Retinal pigment epithelial cell (primary cell): Measurements from ENCODE around the gene ALDH1A1.
"Not testable (repeated sequence)": the region's sequence is repeated elsewhere in the genome, so short reads cannot be mapped to it uniquely, and the experiment has no call there.

ENCODE experiments used
- DNase-seq: peaks from one replicate; pipeline ENCODE4 v3.0.0-alpha.2; 2010; ENCODE audit warnings: low read depth
- H3K4me3 ChIP-seq: 2 replicates; pipeline ENCODE4 v1.5.1; 2011; ENCODE audit warnings: mild to moderate bottlenecking, low read length, control low read depth, moderate library complexity
- TF ChIP-seq, protein P1 (sequence below): conservative IDR thresholded peaks from 2 replicates; pipeline ENCODE4 v1.5.1; 2011; ENCODE audit warnings: low read depth, low read length, control low read depth, inconsistent platforms

ALDH1A1 gene

DNA sequence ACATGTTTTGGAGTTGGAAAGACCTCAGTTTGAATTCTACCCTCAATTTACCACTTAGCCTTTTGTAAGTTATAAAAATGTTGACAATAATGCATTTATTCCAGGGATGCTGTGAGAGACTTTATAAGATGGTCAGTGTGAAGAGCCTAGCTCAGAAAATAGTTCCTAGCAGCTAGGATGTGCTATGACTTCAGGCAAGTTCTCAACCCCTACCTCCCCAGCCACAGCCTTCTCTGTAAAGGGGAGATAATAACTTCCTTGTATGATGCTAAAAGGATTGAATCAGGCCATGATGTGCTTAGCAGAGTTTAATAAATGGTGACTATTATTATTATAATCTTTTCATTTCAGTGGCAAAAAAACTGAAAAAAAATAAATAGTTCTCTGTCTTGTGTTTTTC, 77.6 kb downstream of the ALDH1A1 start:
- no peak for DNase-seq
- TF ChIP-seq, protein P1, sequence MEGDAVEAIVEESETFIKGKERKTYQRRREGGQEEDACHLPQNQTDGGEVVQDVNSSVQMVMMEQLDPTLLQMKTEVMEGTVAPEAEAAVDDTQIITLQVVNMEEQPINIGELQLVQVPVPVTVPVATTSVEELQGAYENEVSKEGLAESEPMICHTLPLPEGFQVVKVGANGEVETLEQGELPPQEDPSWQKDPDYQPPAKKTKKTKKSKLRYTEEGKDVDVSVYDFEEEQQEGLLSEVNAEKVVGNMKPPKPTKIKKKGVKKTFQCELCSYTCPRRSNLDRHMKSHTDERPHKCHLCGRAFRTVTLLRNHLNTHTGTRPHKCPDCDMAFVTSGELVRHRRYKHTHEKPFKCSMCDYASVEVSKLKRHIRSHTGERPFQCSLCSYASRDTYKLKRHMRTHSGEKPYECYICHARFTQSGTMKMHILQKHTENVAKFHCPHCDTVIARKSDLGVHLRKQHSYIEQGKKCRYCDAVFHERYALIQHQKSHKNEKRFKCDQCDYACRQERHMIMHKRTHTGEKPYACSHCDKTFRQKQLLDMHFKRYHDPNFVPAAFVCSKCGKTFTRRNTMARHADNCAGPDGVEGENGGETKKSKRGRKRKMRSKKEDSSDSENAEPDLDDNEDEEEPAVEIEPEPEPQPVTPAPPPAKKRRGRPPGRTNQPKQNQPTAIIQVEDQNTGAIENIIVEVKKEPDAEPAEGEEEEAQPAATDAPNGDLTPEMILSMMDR: no peak
- no peak overlapping the region for H3K4me3 ChIP-seq

DNA sequence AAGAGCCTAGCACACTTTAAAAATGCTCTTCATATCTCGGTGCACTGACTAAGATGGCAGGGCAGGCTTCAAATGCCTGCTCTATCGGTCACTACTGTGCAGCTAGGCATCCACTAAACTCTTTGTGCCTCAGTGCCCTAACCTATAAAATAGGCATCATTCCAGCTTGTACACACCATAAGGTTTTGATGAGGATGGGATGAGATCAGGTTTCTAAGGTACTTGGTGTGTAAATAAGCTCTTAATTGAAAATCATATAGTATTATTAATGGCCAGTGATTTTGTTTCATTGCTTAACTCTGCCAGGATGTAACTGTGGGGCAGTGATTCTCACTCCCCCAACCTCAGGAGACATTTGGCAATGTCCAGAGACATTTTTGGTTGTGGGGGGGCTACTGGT, 78.5 kb downstream of the ALDH1A1 start:
- TF ChIP-seq, protein P1: no peak
- H3K4me3 ChIP-seq: no peak overlapping the region
- DNase-seq: no peak

DNA sequence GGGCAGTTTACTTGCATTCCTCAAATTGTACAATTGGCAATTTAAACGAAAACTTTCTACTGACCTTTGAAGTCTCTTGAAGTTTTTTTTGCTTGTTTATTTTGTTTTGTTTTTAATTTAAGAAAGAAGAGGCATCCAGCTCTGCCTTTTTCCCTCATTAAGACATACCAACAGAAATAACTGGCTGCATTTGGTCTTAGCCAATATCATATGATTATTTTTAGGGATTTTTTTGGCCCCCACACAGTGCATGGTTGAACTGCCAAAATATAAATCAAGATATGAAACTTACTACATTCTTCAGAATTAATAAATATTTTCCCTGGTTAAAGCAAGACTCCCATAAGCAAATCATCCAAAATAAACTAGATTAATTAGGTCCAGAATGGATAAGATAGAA, 79.4 kb downstream of the ALDH1A1 start:
- TF ChIP-seq, protein P1: no peak

GRCh38 chr9:72872718-72873117, 80.1 kb downstream of the ALDH1A1 start:
- no peak for DNase-seq
- H3K4me3 ChIP-seq: no peak overlapping the region
- TF ChIP-seq, protein P1: no peak

More for the DNA sequence above, 79.4 kb downstream of the ALDH1A1 start:
- H3K4me3 ChIP-seq: no peak overlapping the region
- no peak for DNase-seq

DNA sequence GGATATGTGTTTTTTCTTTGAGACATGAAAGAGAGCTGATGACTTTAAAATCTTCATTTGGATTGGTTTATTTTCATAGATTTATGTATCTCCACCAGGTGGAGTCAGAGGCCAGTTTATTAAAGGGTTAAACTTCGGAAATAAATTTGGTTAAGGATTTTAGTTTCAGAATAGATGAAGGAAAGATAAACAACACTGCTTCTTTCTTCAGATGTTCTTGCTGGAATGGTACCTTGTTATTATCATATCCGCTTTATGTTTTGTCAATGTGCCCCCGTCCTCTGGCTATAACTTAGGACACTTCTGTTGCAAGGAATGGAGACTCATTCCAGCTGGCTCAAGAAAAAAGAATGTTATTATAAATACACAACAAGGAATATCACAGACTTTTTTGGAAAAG, 81.2 kb downstream of the ALDH1A1 start:
- DNase-seq: no peak
- TF ChIP-seq, protein P1: peak; percentile 47
- H3K4me3 ChIP-seq: no peak overlapping the region

DNA sequence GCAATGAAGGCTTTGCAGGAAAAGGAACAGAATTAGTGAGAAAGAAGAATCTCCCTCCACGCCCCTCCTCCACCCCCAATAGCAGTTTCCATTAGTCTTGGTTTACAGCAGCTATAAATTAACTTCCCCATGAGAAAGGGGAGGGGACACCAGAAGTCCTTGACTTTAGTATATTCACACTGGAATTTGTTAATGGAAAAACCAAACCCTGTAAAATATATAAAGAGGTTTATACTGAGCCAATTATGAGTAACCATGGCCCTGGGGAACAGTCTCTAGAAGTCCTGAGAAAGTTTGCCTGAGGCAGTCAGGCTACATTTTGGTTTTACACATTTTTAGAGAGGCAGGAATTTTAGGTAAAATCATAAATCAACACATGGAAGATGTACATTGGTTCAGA, 88.5 kb downstream of the ALDH1A1 start:
- TF ChIP-seq, protein P1: no peak
- H3K4me3 ChIP-seq: no peak overlapping the region
- no peak for DNase-seq

GRCh38 chr9:72863456-72864094, 89.3 kb downstream of the ALDH1A1 start:
- TF ChIP-seq, protein P1: no peak
- no peak overlapping the region for H3K4me3 ChIP-seq

GRCh38 chr9:72862788-72863187, 90.1 kb downstream of the ALDH1A1 start:
- H3K4me3 ChIP-seq: not testable (repeated sequence)

More at GRCh38 chr9:72863456-72864094, 89.3 kb downstream of the ALDH1A1 start:
- DNase-seq: no peak

More at GRCh38 chr9:72862788-72863187, 90.1 kb downstream of the ALDH1A1 start:
- not testable (repeated sequence) for DNase-seq
